Osteoblast (primary cell): ENCODE measurements around the gene CD47. TPM values are rescaled to one million over a fixed set of nuclear protein-coding genes. Genes with fewer than 3 reads are reported as not detected.

Experiments used
- DNase-seq: peaks from one replicate; pipeline ENCODE4 v3.0.0; 2011; ENCODE audit warnings: low spot score, mixed read lengths; ENCODE audit not compliant: insufficient read length; ENCODE audit errors: missing footprints
- H2AFZ ChIP-seq: 2 replicates; pipeline ENCODE4 v1.6.0; 2011; ENCODE audit warnings: mild to moderate bottlenecking, low read length
- H3K27ac ChIP-seq: 2 replicates; pipeline ENCODE4 v1.5.1; 2011; ENCODE audit warnings: mild to moderate bottlenecking, low read depth, low read length, moderate library complexity
- H3K27me3 ChIP-seq: 2 replicates; pipeline ENCODE4 v1.6.0; 2012; ENCODE audit warnings: mild to moderate bottlenecking, control low read depth, inconsistent platforms, low read length, moderate library complexity; ENCODE audit not compliant: insufficient read depth
- H3K36me3 ChIP-seq: 2 replicates; pipeline ENCODE4 v1.5.1; 2011; ENCODE audit warnings: mild to moderate bottlenecking, low read length, control low read depth, moderate library complexity; ENCODE audit not compliant: insufficient read depth
- H3K4me1 ChIP-seq: 2 replicates; pipeline ENCODE4 v1.5.1; 2011; ENCODE audit warnings: mild to moderate bottlenecking, low read length, control low read depth, moderate library complexity; ENCODE audit not compliant: insufficient read depth
- H3K4me2 ChIP-seq: 2 replicates; pipeline ENCODE4 v1.6.0; 2011; ENCODE audit warnings: mild to moderate bottlenecking, low read length; ENCODE audit not compliant: insufficient read depth
- H3K4me3 ChIP-seq: fragments of 200-600 bp; sonication (generic); 3 replicates; pipeline ENCODE4 v1.5.1; 2012; ENCODE audit warnings: mild to moderate bottlenecking, low read length, inconsistent platforms; ENCODE audit not compliant: insufficient read depth
- H3K79me2 ChIP-seq: 2 replicates; pipeline ENCODE4 v1.6.0; 2012; ENCODE audit warnings: mild to moderate bottlenecking, low read length, control low read depth, inconsistent platforms; ENCODE audit not compliant: insufficient read depth
- H3K9me3 ChIP-seq: 2 replicates; pipeline ENCODE4 v1.5.1; 2011; ENCODE audit warnings: low read depth, low read length, control low read depth
- H4K20me1 ChIP-seq: 2 replicates; pipeline ENCODE4 v1.6.0; 2012; ENCODE audit warnings: mild to moderate bottlenecking, low read length, control low read depth; ENCODE audit not compliant: insufficient read depth
- CTCF ChIP-seq: IDR thresholded peaks from 2 replicates; pipeline ENCODE4 v1.5.1; 2011; ENCODE audit warnings: mild to moderate bottlenecking, low read depth, low read length, moderate library complexity; ENCODE audit errors: extremely low read depth
- total RNA-seq: library from RNA; depleted of rRNA; stranded (reverse); fragments of >200 nt; gene quantifications from 2 replicates; pipeline ENCODE4 v1.2.3, GENCODE V29; 2012

Gene CD47
- total RNA-seq, 1 donor = 72.7 TPM

GRCh38 chr3:108012304-108012703 lies 78.5 kb downstream of the CD47 start:
- H3K4me2 ChIP-seq = no peak overlapping the region

GRCh38 chr3:108011616-108012015 lies 79.2 kb downstream of the CD47 start:
- H3K4me1 ChIP-seq = peaks cover 18% of the 10 kb centered on the region
- H3K36me3 ChIP-seq = no peaks in the 10 kb centered on the region
- no peak overlapping the region for H3K4me2 ChIP-seq
- no peaks in the 10 kb centered on the region for H3K9me3 ChIP-seq
- H3K27me3 ChIP-seq = peaks cover 14% of the 10 kb centered on the region
- H3K4me3 ChIP-seq = no peak overlapping the region
- no peaks in the 10 kb centered on the region for H3K79me2 ChIP-seq
- no peak overlapping the region for H2AFZ ChIP-seq
- H3K27ac ChIP-seq = no peak overlapping the region
- no peaks in the 10 kb centered on the region for H4K20me1 ChIP-seq
- no peak for TF ChIP-seq CTCF
- DNase-seq = no peak

More at GRCh38 chr3:108012304-108012703, 78.5 kb downstream of the CD47 start:
- no peak for TF ChIP-seq CTCF
- Histone ChIP-seq H3K4me3 (no peak overlapping the region), H3K79me2 (no peaks in the 10 kb centered on the region), H3K9me3 (no peaks in the 10 kb centered on the region), H4K20me1 (no peaks in the 10 kb centered on the region), H3K27ac (no peak overlapping the region), H2AFZ (no peak overlapping the region), H3K4me1 (peaks cover 12% of the 10 kb centered on the region), H3K36me3 (no peaks in the 10 kb centered on the region), H3K27me3 (peaks cover 14% of the 10 kb centered on the region)
- no peak for DNase-seq

- Histone ChIP-seq H4K20me1 (no peaks in the 10 kb centered on the region), H3K4me2 (peak overlapping the region; percentile 14), H3K79me2 (no peaks in the 10 kb centered on the region), H3K4me1 (peaks cover 22% of the 10 kb centered on the region), H3K36me3 (no peaks in the 10 kb centered on the region), H3K4me3 (no peak overlapping the region), H3K27ac (no peak overlapping the region), H2AFZ (no peak overlapping the region), H3K9me3 (no peaks in the 10 kb centered on the region), H3K27me3 (peaks cover 14% of the 10 kb centered on the region)
- TF ChIP-seq CTCF = no peak
- peak; percentile 80 for DNase-seq
These were observed 81.7 kb downstream of the CD47 start for GRCh38 chr3:108008931-108009639.

GRCh38 chr3:108008106-108008505 lies 82.7 kb downstream of the CD47 start:
- no peak overlapping the region for H3K4me3 ChIP-seq
- H3K4me2 ChIP-seq = peak overlapping the region; percentile 14
- H3K27ac ChIP-seq = peak overlapping the region; percentile 23
- no peaks in the 10 kb centered on the region for H3K9me3 ChIP-seq
- H2AFZ ChIP-seq = no peak overlapping the region
- H3K4me1 ChIP-seq = peaks cover 22% of the 10 kb centered on the region
- H3K79me2 ChIP-seq = no peaks in the 10 kb centered on the region
- no peaks in the 10 kb centered on the region for H4K20me1 ChIP-seq
- H3K36me3 ChIP-seq = no peaks in the 10 kb centered on the region
- no peak for DNase-seq
- TF ChIP-seq CTCF = no peak
- H3K27me3 ChIP-seq = peaks cover 4% of the 10 kb centered on the region
